Measurements from ENCODE around the gene ANKRD50.

DNA sequence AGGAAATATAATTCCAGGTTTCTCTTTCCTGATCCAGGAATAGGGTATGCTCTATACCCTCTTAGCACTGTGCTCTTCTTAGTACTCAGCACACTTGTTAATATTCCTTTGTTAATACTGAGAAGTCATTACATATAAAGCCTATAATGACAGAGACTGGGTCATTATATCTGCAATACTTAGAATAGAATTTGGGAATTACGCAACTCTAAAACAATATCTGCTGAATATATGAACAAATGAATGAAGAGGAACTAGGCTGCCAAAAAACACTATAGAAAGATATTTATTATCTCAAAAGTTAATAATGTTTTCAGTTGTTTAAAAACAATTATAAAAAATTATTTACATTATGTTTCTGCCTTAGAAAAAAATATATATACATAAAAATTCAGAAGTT is 36.4 kb upstream of the ANKRD50 start:
- TF ChIP-seq, protein P1, sequence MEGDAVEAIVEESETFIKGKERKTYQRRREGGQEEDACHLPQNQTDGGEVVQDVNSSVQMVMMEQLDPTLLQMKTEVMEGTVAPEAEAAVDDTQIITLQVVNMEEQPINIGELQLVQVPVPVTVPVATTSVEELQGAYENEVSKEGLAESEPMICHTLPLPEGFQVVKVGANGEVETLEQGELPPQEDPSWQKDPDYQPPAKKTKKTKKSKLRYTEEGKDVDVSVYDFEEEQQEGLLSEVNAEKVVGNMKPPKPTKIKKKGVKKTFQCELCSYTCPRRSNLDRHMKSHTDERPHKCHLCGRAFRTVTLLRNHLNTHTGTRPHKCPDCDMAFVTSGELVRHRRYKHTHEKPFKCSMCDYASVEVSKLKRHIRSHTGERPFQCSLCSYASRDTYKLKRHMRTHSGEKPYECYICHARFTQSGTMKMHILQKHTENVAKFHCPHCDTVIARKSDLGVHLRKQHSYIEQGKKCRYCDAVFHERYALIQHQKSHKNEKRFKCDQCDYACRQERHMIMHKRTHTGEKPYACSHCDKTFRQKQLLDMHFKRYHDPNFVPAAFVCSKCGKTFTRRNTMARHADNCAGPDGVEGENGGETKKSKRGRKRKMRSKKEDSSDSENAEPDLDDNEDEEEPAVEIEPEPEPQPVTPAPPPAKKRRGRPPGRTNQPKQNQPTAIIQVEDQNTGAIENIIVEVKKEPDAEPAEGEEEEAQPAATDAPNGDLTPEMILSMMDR (conservative IDR thresholded peaks at IDR 0.05): no peak
- no peak for TF ChIP-seq EZH2 (IDR thresholded peaks at IDR 0.05; ENCODE audit: low read depth)

Measured in PC-9 (cell line).